Cardiac fibroblast (primary cell): ENCODE results near the gene TAF3.

Experiments used
- DNase-seq, 2 donors: peaks; one replicate each; pipeline versions ENCODE4 v3.0.0 to v3.0.0-alpha.2; 2010; ENCODE audit warnings: low read depth in 2 of 2
- H3K4me3 ChIP-seq, 2 donors: replicated peaks in 1 of 2; 1 replicate in 1 of 2; 2 replicates in 1 of 2; pipeline ENCODE4 v1.5.1; 2011; ENCODE audit warnings: low read depth in 2 of 2, low read length in 2 of 2, mild to moderate bottlenecking in 2 of 2, moderate library complexity in 1 of 2
- TF ChIP-seq, protein P1 (sequence below): IDR thresholded peaks from one replicate; pipeline ENCODE4 v1.5.1; 2011; ENCODE audit warnings: low read depth, mild to moderate bottlenecking, low read length, inconsistent platforms

TAF3 gene

GRCh38 chr10:7903851-7904250 lies 85.5 kb downstream of the TAF3 start:
- TF ChIP-seq, protein P1, sequence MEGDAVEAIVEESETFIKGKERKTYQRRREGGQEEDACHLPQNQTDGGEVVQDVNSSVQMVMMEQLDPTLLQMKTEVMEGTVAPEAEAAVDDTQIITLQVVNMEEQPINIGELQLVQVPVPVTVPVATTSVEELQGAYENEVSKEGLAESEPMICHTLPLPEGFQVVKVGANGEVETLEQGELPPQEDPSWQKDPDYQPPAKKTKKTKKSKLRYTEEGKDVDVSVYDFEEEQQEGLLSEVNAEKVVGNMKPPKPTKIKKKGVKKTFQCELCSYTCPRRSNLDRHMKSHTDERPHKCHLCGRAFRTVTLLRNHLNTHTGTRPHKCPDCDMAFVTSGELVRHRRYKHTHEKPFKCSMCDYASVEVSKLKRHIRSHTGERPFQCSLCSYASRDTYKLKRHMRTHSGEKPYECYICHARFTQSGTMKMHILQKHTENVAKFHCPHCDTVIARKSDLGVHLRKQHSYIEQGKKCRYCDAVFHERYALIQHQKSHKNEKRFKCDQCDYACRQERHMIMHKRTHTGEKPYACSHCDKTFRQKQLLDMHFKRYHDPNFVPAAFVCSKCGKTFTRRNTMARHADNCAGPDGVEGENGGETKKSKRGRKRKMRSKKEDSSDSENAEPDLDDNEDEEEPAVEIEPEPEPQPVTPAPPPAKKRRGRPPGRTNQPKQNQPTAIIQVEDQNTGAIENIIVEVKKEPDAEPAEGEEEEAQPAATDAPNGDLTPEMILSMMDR = no peak
- DNase-seq = no peak
- no peak overlapping the region for H3K4me3 ChIP-seq

- no peak overlapping the region for H3K4me3 ChIP-seq
- TF ChIP-seq, protein P1 = no peak
- no peak for DNase-seq
Measured at GRCh38 chr10:7906128-7906527, 87.8 kb downstream of the TAF3 start.

GRCh38 chr10:7908541-7909210 lies 90.4 kb downstream of the TAF3 start:
- TF ChIP-seq, protein P1 = no peak
- no peak for DNase-seq

GRCh38 chr10:7913126-7913872 lies 95.0 kb downstream of the TAF3 start:
- DNase-seq = peak in 1 of 2 donors; percentile 4
- TF ChIP-seq, protein P1 = no peak
- no peak overlapping the region for H3K4me3 ChIP-seq

More at GRCh38 chr10:7908541-7909210, 90.4 kb downstream of the TAF3 start:
- H3K4me3 ChIP-seq = no peak overlapping the region

GRCh38 chr10:7915923-7916536 lies 97.7 kb downstream of the TAF3 start:
- no peak overlapping the region for H3K4me3 ChIP-seq
- TF ChIP-seq, protein P1 = no peak
- DNase-seq = peak; percentile 39 to 75

DNA sequence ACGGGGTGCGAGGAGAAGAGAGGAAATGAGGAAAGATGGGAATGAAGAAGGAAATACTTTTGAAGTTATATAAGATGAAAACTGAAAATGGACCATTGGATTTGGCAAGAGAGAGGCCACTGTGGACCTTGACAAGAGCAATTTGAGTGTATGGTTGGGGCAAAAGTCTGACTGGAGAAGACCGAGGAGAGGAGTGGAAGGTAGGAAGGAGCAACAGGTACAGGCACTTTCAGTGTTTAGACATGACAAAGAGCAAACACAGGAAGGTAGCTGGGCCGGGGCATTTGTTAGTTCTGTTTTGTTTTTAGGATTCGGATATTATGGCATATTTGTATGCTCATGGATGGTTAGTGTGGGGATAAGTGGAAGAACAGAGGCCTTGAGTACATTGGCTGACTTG lies 99.4 kb downstream of the TAF3 start:
- H3K4me3 ChIP-seq = no peak overlapping the region
- no peak for DNase-seq
- TF ChIP-seq, protein P1 = no peak
